NCI-H146 treated with DMSO at 0.1 percent for 48 hours (cell line): Measurements from ENCODE around the gene RBP2.

Experiments used
- DNase-seq: peaks from one replicate; lab custom pipeline; 2025; ENCODE audit not compliant: unreplicated experiment; lab: John Stamatoyannopoulos, UW

RBP2 gene

GRCh38 chr3:139481116-139481515 is 4.8 kb upstream of the RBP2 start:
- DNase-seq = no peak

GRCh38 chr3:139480585-139480984 is 4.3 kb upstream of the RBP2 start:
- DNase-seq = no peak

GRCh38 chr3:139477710-139478640 is 1.7 kb upstream of the RBP2 start:
- DNase-seq = no peak

GRCh38 chr3:139473155-139473771 is 3.1 kb downstream of the RBP2 start:
- DNase-seq = no peak

GRCh38 chr3:139472380-139473010 is 3.8 kb downstream of the RBP2 start:
- DNase-seq = no peak

GRCh38 chr3:139470199-139470598 is 6.1 kb downstream of the RBP2 start:
- DNase-seq = no peak

- DNase-seq = peak; percentile 29
Measured at GRCh38 chr3:139468399-139468798, 7.9 kb downstream of the RBP2 start.

- DNase-seq = no peak
Measured at GRCh38 chr3:139466360-139466759, 10.0 kb downstream of the RBP2 start.

- no peak for DNase-seq
Measured at GRCh38 chr3:139465636-139466035, 10.7 kb downstream of the RBP2 start.

GRCh38 chr3:139463466-139463865 is 12.8 kb downstream of the RBP2 start:
- DNase-seq = no peak

- DNase-seq = no peak
Measured at GRCh38 chr3:139460529-139460928, 15.8 kb downstream of the RBP2 start.

- DNase-seq = no peak
Measured at GRCh38 chr3:139460076-139460475, 16.2 kb downstream of the RBP2 start.

GRCh38 chr3:139458348-139458747 is 18.0 kb downstream of the RBP2 start:
- DNase-seq = no peak

GRCh38 chr3:139457066-139457465 is 19.2 kb downstream of the RBP2 start:
- DNase-seq = no peak

GRCh38 chr3:139456386-139456785 is 19.9 kb downstream of the RBP2 start:
- DNase-seq = no peak

GRCh38 chr3:139455855-139456254 is 20.5 kb downstream of the RBP2 start:
- peak; percentile 23 for DNase-seq

- DNase-seq = no peak
Measured at GRCh38 chr3:139455206-139455605, 21.1 kb downstream of the RBP2 start.

GRCh38 chr3:139454346-139454745 is 22.0 kb downstream of the RBP2 start:
- DNase-seq = no peak

GRCh38 chr3:139450159-139450558 is 26.2 kb downstream of the RBP2 start:
- DNase-seq = no peak

GRCh38 chr3:139449566-139449965 is 26.8 kb downstream of the RBP2 start:
- DNase-seq = no peak

GRCh38 chr3:139448104-139448503 is 28.2 kb downstream of the RBP2 start:
- no peak for DNase-seq

- no peak for DNase-seq
Measured at GRCh38 chr3:139447486-139447885, 28.8 kb downstream of the RBP2 start.
